ENCODE results near the gene DUSP22. TPM values are rescaled to one million over a fixed set of nuclear protein-coding genes. Genes with fewer than 3 reads are reported as not detected.

The DUSP22 gene
- total and polyA plus RNA-seq, 8 donors: 15.6 to 338 (median 34.8) TPM

DNA sequence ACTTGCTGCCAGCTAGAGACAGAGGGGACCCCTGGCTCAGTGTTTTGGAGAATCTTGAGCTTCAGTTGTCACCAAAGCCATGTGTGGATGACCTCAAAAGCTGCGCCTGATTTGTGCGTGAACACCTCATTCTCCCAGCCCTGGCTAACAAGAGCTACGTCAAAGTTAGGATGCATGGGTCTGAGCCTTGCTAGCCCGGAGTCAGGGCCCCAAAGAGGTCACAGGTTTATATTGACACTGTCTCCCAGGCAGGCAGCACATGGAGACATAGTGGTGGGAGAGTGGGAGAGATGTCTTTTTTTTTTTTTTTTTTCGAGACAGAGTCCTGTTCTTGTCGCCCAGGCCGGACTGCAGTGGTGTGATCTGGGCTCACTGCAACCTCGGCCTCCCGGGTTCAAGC is 36.1 kb upstream of the DUSP22 start:
- no peak for TF ChIP-seq POLR2AphosphoS5 (IDR thresholded peaks at IDR 0.05)
- TF ChIP-seq, protein P1, sequence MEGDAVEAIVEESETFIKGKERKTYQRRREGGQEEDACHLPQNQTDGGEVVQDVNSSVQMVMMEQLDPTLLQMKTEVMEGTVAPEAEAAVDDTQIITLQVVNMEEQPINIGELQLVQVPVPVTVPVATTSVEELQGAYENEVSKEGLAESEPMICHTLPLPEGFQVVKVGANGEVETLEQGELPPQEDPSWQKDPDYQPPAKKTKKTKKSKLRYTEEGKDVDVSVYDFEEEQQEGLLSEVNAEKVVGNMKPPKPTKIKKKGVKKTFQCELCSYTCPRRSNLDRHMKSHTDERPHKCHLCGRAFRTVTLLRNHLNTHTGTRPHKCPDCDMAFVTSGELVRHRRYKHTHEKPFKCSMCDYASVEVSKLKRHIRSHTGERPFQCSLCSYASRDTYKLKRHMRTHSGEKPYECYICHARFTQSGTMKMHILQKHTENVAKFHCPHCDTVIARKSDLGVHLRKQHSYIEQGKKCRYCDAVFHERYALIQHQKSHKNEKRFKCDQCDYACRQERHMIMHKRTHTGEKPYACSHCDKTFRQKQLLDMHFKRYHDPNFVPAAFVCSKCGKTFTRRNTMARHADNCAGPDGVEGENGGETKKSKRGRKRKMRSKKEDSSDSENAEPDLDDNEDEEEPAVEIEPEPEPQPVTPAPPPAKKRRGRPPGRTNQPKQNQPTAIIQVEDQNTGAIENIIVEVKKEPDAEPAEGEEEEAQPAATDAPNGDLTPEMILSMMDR (IDR thresholded peaks at IDR 0.05): no peak
- no peak for TF ChIP-seq POLR2A (IDR thresholded peaks at IDR 0.05)
- TF ChIP-seq EP300 (IDR thresholded peaks at IDR 0.05): no peak
- Histone ChIP-seq H3K9me3 (peaks cover 0 to 6% (median 1%) of the 10 kb centered on the region in 4 donors), H3K4me1 (no peaks in the 10 kb centered on the region), H3K4me3 (no peak overlapping the region), H3K27me3 (no peaks in the 10 kb centered on the region), H3K27ac (no peak overlapping the region), H3K36me3 (no peaks in the 10 kb centered on the region)
- no peak for DNase-seq
- WGBS, 5 donors: 90 to 96% (median 94%) methylated on average over 9 of the region's 9 CpGs
- intact Hi-C loops (cut with DNase I; ENCODE audit: low total_unique reads): no loop called here

GRCh38 chr6:257031-257725 is 35.1 kb upstream of the DUSP22 start:
- peaks cover 0 to 6% (median 1%) of the 10 kb centered on the region in 4 donors for H3K9me3 ChIP-seq
- WGBS, 5 donors: 54 to 61% (median 57%) methylated on average over 8 of the region's 8 CpGs
- H3K27ac ChIP-seq: peak overlapping the region in 1 of 5 donors; percentile 1
- intact Hi-C loops (cut with DNase I; ENCODE audit: low total_unique reads): no loop called here
- H3K4me3 ChIP-seq: no peak overlapping the region
- H3K36me3 ChIP-seq: no peaks in the 10 kb centered on the region
- H3K27me3 ChIP-seq: no peaks in the 10 kb centered on the region
- TF ChIP-seq, protein P1 (IDR thresholded peaks at IDR 0.05): no peak
- TF ChIP-seq POLR2AphosphoS5 (IDR thresholded peaks at IDR 0.05): no peak
- TF ChIP-seq POLR2A (IDR thresholded peaks at IDR 0.05): no peak
- no peaks in the 10 kb centered on the region for H3K4me1 ChIP-seq
- DNase-seq: peak in 1 of 2 donors; percentile 15

GRCh38 chr6:257774-258173 is 34.5 kb upstream of the DUSP22 start:
- no peak overlapping the region for H3K4me3 ChIP-seq
- no peak for TF ChIP-seq POLR2AphosphoS5 (IDR thresholded peaks at IDR 0.05)
- TF ChIP-seq EP300 (IDR thresholded peaks at IDR 0.05): no peak
- TF ChIP-seq POLR2A (IDR thresholded peaks at IDR 0.05): no peak
- TF ChIP-seq, protein P1 (IDR thresholded peaks at IDR 0.05): no peak
- H3K27me3 ChIP-seq: no peaks in the 10 kb centered on the region
- H3K27ac ChIP-seq: peak overlapping the region in 1 of 5 donors; percentile 1
- no peaks in the 10 kb centered on the region for H3K36me3 ChIP-seq
- WGBS, 5 donors: 39 to 64% (median 55%) methylated on average over 1 of the region's 1 CpG
- no peak for DNase-seq
- no peaks in the 10 kb centered on the region for H3K4me1 ChIP-seq
- peaks cover 0 to 6% (median 1%) of the 10 kb centered on the region in 4 donors for H3K9me3 ChIP-seq
- intact Hi-C loops (cut with DNase I; ENCODE audit: low total_unique reads): no loop called here

DNA sequence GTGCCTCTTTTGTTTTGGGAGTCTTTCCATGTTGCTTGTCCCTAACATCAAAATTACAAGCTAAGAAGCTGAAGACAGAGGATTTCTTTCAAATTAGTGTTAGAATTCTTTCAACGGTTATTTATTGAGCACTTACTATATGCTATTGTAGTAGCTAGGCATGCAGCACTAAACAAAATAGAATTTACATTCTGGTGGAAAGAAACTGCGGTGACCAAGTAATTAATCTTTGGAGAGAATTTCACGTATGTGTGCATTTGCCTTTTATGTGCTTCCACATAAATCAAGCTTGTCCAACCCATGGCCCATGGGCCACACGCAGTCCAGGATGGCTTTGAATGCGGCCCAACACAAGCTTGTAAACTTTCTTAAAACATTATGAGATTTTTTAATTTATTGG is 33.0 kb upstream of the DUSP22 start:
- H3K27me3 ChIP-seq: no peaks in the 10 kb centered on the region
- no peak for TF ChIP-seq EP300 (IDR thresholded peaks at IDR 0.05)
- TF ChIP-seq POLR2A (IDR thresholded peaks at IDR 0.05): no peak
- TF ChIP-seq, protein P1 (IDR thresholded peaks at IDR 0.05): no peak
- no peak for TF ChIP-seq POLR2AphosphoS5 (IDR thresholded peaks at IDR 0.05)
- DNase-seq: no peak
- no peaks in the 10 kb centered on the region for H3K4me1 ChIP-seq
- 86 to 92% (median 87%) methylated on average over 5 of the region's 5 CpGs for WGBS, 5 donors
- intact Hi-C loops (cut with DNase I; ENCODE audit: low total_unique reads): no loop called here
- no peaks in the 10 kb centered on the region for H3K36me3 ChIP-seq
- no peak overlapping the region for H3K27ac ChIP-seq
- H3K9me3 ChIP-seq: peaks cover 0 to 6% (median 1%) of the 10 kb centered on the region in 4 donors
- no peak overlapping the region for H3K4me3 ChIP-seq

All from stomach (tissue), 9 donors.